NCI-H1092 (cell line): Measurements from ENCODE around the gene DNAJC5.
A peak's percentile ranks its signal among the peaks of the same experiment; 100 is the strongest.

Experiments
- DNase-seq: peaks from one replicate; lab custom pipeline; 2025; lab: John Stamatoyannopoulos, UW

DNAJC5 gene

GRCh38 chr20:63941282-63942081 is 46.6 kb downstream of the DNAJC5 start:
- DNase-seq = no peak

- no peak for DNase-seq
Measured at GRCh38 chr20:63942250-63942951, 47.5 kb downstream of the DNAJC5 start.

DNA sequence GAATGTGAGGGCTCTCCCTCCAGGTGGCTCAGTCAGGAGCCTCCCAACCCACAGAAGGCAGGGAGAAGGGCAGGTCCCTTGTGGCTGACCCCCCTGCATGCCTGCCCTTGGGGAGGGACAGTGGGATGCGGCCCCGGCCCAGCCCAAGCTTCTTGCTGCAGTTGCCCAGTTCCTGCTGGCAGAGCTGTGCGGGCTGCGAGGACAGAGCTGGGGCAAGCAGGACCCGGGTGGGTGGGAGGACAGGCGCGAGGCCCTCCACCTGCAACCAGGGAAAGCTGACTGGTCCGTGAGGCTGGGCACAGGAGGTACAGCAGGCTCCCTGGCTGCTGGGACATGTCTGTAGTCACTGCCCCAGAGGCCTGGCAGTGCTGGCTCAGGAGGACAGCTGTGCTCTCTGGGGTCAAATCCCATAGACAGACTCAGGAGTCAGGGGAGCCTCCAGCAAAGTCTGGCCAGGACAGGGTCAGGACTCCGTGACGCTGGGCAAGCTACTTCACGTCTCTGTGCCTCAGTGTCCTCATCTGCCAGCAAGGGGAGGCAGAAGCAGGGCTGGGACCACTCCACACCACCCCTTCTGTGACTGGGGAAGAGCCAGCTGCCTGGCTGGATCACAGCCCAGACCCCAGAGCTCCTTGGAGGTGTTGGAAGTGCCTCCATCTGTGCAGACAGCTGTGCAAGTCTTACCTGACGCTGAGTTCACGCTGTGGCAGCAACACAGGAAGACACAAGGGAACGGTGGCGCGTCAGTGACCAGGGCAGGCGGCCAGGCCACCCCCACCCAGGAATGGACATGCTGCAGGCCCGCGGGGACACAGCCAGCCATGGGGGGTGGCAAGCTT is 48.3 kb downstream of the DNAJC5 start:
- DNase-seq = no peak

DNA sequence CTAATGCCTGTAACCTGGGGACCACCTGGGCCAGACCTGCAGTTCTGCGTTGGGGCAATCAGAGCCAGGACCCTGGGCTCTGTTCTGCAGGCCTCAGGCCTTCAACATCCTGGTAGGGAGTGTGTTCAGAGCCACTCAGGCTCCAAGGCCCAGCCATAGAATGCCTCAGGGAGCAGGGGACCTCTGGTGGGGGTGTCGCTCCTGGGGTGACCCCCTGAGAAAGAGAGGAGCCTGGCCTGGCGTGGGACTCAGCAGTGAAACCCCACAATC is 48.8 kb downstream of the DNAJC5 start:
- no peak for DNase-seq

DNA sequence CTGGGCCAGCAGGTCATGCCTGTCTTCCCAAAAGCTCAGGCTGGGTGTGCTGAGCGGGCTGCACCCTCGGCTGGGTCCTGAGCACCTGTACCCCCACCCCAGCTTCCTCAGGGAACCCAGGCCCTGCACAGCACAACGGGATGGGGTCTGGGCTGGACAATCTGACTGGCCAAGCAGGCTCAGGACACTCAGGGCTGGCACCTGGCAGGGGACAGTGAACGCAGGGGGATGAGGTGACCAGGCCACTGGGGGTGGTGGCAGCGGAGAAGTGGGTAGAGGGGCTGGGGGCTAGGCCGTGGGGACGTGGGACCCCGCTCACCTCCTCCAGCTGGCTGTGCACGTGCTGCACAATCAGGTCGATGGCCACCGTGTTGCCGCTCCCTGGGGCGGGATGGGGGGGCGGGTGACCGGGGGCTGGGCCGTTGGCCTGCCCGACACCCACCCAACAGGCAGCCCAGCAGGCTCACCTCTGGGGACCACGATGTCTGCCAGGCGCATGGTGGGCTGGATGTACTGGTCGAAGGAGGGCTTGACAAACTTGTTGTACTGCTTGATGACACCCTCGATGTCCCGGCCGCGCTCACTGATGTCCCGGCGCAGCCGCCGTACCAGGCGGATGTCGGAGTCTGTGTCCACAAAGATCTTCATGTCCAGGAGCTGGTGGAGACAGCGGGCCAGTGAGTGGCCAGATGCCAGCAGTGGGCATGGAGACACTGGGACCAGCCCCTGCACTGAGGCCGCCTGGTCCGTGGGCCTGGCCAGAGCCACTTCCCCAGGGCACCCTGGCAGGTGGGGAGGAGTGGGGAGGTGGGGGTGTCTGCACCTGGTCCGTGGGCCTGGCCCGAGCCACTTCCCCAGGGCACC is 49.4 kb downstream of the DNAJC5 start:
- DNase-seq = no peak

DNA sequence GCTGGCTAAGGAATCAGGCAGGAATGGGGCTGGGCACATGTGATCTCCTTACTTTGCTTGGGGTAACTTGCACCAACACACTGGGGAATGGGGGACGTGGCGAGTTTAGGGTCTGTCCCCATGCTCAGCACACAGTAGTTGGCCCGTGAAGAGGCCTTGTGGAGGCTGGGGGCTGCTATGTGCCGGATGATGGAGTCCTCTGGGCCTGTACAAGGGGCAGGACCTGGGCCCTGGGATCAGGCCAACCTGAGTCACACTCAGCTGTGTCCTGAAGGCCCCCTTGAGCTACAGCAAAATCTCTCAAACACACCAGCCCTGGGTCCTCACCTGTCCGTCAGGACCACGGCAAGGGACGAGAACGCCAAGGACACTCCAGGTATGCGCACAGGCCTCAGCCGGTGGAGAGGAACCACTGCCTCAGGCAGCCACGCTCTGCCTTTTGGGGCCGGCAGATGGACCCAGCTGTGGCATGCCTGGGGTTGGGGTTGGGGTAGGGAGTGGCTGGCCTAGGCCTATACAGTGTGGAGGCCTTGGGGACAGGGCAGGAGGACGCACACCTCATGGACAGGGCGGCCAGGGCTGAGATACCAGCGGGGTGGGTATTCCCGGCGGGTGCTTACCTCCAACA is 50.2 kb downstream of the DNAJC5 start:
- no peak for DNase-seq

- DNase-seq = no peak
Measured at GRCh38 chr20:63945921-63946920, 51.3 kb downstream of the DNAJC5 start.

GRCh38 chr20:63946986-63947637 is 52.2 kb downstream of the DNAJC5 start:
- no peak for DNase-seq

DNA sequence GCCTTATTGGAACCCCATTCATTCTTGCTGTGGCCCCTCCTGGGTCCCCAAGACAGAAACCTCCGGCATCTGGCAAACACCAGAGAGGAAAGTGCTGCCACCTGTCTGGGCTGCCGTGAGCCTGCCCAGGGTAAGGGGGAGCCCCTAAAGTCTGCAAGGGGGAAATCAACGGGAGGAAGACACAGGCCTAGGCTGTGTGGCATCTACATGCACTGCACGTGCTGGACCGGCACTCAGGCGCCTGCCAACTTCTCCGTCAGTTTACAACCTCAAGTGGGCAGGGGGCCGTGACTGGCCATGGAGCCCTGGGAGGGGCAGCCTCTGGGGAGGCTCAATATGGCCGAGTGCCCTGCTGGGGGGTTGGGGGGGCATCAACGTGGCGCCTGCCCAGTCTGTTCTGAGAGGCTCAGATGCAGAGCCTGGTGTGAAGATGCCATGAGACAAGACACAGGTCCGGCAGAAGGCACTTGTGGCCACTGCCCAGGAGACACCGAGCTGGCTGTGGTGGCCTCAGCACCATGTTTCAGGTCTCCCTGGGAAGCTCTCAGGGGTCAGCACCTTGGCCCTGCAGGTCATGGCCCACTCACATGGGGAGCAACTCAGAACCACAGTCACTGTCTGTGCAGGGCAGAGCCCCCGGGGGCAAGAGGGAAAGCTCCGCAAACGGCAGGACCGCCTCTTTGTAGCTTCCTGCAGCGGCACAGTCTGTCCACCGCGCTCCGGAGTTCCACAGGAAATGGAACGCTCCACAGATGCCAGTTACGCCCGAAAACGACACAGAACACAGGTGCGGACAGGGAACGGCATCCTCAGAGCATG is 52.9 kb downstream of the DNAJC5 start:
- DNase-seq = no peak

DNA sequence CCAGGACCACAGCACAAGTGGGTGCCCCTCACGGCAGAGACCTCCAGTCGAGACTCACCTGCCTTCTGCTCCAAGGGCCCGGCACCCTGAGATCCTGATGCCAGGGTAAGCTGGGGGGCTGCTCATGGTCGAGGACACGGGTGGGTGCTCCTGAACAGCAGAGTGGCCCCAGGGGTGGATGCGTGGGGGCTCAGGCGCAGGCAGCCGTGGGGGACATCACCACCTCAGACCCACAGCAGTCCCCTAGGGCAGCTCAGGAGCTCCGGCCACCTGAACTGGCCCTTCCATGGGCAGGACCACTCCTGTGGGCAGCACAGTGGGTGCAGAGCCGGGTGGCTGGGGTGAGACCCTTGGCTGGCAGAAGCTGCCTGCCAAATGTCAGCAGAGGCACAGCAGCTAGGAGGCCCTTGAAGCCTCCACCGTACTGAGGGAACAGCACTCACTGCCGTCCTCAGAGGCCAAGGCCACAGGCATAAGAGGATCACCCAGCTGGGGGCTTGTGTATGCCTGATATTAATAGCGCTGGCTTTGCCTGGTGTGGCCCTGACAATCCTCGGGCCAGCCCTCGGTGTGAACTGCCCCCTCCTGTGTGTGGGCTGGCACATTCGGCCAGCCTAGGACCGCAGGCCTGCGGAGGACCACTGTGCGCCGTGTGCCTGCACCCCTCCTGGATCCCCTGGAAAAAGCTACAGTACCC is 55.9 kb downstream of the DNAJC5 start:
- DNase-seq = no peak

- DNase-seq = no peak
Measured at GRCh38 chr20:63951398-63952209, 56.7 kb downstream of the DNAJC5 start.

DNA sequence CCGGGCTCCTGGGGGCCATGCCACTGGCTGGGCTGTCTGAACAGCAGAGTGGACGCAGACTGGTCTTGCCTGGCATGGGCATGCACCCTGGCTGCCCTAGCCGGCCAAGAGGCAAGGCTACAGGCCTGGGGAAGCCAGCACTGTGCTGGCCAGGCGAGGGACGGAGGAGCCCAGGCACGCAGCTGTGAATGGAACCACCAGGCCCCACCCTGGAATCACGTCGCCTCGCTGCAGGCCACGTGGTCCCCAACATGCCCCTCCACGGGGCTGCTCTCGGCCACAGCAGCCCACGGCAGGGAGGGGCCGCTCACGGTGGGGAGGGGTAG is 57.2 kb downstream of the DNAJC5 start:
- no peak for DNase-seq

GRCh38 chr20:63952769-63953168 is 57.8 kb downstream of the DNAJC5 start:
- DNase-seq = no peak

DNA sequence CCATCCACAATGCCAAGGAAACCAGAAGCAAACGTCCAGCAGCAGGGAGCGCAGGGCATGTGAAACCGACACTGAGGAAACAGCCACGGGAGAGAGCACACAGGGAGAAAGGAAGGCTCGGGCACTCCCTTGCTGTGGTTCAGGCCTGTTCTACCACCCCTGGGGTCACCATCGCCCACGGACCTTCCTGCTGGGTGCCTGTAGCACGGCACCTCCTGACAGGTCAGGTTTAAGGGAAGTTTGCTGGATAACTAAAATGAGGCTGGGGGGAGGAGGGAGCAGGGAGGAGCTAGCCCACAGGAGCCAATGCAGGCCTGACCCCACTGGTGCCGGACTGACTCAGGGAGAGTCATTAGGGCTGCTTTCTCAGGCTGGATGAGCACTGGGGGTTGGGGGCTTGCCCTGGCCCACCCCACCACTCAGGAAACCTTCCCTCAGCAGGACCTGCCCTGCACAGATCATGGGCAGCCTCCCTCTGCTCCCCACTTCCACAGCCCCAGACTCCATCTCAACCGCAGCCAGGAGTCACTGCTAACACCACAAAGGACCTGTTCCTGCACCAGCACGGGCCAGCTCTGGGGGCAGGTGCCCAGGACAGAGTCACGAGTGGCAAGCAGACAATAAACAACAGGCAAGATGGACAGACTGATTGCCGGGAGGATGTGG is 59.0 kb downstream of the DNAJC5 start:
- DNase-seq = no peak

DNA sequence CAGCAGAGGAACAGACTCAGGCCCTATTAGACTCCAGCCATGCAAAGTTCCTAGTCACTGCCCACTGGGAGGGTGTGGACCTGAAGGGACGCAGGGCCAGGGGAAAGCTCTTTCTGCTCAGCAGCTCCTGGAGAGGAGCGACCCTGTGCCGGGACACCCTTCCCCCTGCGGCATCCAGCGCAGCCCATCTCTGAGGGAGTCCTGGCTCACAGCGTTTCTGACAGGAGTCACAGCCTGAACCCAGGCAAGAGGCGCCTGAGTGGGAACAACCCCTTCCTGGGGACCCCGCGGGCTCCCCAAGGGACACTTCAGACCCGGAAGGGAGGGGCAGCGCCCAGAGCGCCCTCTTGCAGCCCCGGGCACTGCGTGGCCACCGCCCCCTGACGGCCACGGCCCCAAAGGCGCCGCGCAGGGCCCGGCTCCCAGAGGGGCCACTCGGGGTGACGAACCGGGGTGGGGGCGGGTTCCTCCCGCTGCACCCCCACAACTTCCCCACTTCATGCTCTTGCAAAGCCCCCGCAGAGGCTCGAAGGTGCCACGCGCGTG is 60.4 kb downstream of the DNAJC5 start:
- DNase-seq = no peak

DNA sequence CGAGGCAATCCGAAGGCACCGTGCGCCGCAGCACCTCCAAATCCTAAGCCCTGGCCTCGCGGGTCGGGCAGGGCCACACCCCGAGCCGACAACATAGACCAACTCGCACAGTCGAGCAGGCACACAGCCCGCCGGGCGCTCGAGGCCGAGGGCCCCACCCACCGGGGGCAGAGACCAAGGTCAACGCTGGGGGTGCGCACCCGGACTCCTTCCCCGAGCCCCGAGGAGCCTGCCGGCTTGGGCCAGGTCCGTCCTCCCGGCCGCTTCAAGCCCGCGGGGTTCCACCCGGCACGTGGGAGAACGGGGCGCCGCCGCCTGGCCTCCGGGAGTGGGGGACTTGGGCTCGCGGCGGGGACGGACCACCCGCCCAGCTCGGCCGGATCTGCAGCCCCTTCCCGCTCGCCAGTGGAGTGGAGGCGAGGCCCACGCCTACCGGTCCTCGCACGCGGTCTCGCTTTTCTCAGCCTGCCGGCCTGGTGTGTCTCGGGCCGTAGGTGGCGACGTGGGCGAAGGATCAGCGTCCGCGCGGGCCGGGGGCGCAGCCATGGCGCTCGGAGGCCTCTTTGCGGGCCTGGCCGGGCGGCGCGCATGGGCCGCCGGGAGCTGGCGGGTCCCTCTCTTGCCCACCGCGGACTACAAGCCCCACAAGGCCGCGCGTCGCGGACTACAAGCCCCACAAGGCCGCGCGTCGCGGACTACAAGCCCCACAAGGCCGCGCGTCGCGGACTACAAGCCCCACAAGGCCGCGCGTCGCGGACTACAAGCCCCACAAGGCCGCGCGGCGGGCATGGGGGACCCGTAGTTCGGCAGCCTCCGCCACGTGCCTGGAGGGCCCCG is 61.1 kb downstream of the DNAJC5 start, which contains the start of gene UCKL1:
TSS of gene UCKL1 (minus strand) at position 590 of the 837 bp plus-strand sequence. CDS start at position 546, 44 bp downstream.
- peak; percentile 86 for DNase-seq
